C4-2B (cell line): ENCODE data around the gene SHB.

Experiments
- ZFX ChIP-seq: fragments of 450-650 bp; IDR thresholded peaks from 2 replicates; pipeline ENCODE4 v1.6.1; 2017
- TF ChIP-seq, protein P1 (sequence below): fragments of 450-650 bp; conservative IDR thresholded peaks from 2 replicates; pipeline ENCODE4 v1.5.1; 2017; ENCODE audit warnings: mild to moderate bottlenecking

DNA sequence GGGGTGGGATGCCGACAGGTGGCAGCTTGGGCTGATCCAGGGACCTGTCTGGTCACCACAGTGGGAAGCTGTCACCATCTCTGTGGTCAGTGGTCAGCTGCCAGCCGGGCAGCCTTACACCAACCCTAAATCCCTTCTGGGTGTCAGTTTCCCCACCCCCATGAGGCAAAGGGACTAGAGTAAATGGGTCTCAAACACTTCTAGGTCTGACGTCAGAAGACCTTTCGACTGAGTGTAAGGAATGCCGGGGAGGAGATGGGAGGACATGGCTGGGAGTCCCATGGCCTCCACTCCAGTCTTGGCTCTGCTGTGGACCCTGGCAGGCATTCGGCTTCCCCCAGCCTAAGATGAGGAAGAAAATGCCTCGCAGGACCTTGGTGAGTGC lies 124.8 kb downstream of the SHB start:
- TF ChIP-seq, protein P1, sequence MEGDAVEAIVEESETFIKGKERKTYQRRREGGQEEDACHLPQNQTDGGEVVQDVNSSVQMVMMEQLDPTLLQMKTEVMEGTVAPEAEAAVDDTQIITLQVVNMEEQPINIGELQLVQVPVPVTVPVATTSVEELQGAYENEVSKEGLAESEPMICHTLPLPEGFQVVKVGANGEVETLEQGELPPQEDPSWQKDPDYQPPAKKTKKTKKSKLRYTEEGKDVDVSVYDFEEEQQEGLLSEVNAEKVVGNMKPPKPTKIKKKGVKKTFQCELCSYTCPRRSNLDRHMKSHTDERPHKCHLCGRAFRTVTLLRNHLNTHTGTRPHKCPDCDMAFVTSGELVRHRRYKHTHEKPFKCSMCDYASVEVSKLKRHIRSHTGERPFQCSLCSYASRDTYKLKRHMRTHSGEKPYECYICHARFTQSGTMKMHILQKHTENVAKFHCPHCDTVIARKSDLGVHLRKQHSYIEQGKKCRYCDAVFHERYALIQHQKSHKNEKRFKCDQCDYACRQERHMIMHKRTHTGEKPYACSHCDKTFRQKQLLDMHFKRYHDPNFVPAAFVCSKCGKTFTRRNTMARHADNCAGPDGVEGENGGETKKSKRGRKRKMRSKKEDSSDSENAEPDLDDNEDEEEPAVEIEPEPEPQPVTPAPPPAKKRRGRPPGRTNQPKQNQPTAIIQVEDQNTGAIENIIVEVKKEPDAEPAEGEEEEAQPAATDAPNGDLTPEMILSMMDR, result no peak
- TF ChIP-seq ZFX, result no peak
